H54 (cell line): Measurements from ENCODE around the gene ACTBL2.

ENCODE experiments used
- DNase-seq: peaks from one replicate; pipeline ENCODE4 v3.0.0; 2011; ENCODE audit warnings: low spot score, mixed read lengths; ENCODE audit not compliant: insufficient read length
- FAIRE-seq: peaks from 3 replicates; lab custom pipeline; 2011; peaks lifted over from hg19 to GRCh38; lab: Jason Lieb, UNC
- POLR2A ChIP-seq: IDR thresholded peaks from 2 replicates; pipeline ENCODE4 v1.6.1; 2011; ENCODE audit warnings: low read depth, mild to moderate bottlenecking, low read length

The ACTBL2 gene

DNA sequence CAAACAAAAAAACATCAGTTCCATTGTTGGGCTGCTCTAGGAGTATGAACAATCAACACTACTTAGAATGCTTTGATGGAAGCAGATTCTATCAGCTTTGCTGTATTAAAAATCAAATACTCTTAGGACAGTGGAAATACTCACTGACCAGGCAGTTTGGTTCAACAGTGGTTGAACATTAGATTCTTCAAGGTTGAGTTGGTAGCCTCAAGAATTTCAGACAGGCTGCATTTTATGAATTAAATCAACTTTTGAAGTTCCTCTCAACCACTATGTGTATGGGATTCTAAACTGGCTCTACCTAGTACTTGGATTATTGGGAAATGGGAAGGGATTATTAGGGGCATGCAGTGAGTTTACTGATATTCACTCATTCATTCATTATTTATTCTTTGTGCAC, 35.0 kb downstream of the ACTBL2 start:
- FAIRE-seq (no peak), DNase-seq (no peak)
- no peak for TF ChIP-seq POLR2A

DNA sequence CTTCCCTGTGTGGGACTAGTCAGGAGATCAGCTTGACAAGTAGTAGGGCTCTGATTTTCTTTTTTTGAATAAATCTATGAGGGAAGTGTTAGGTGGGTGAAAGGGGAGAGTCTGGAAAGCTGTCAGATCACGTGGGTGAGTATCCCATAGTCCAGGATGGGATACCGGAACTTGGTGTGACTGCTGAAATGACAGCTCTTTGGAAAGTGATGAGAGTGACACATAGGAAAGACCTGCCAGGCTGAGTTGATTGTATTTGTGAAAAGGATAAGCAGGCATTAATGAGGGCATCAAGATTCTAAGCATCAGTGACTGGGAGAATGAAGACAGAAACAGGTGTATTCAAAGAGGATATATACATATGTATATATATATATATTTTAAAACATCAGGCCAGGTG, 35.6 kb downstream of the ACTBL2 start:
- no peak for FAIRE-seq
- no peak for TF ChIP-seq POLR2A
- DNase-seq, result no peak

DNA sequence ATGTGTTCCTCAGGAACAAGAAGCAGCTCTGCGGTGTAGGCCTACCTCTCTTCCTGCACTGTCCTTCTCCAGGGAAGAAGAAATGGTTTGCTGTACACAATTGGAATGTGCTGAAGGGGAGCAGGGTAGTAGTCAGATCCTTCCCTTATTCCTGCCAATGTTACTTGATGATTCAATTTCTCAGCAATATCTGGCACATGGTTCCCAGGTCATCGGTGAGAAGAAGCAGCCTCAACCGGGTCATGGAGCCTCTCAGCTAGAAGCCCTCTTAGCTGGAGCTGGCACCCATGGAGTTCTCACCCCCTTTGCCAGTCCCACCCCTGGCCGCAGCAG, 36.9 kb downstream of the ACTBL2 start:
- FAIRE-seq, result no peak
- DNase-seq, result no peak
- TF ChIP-seq POLR2A, result no peak

DNA sequence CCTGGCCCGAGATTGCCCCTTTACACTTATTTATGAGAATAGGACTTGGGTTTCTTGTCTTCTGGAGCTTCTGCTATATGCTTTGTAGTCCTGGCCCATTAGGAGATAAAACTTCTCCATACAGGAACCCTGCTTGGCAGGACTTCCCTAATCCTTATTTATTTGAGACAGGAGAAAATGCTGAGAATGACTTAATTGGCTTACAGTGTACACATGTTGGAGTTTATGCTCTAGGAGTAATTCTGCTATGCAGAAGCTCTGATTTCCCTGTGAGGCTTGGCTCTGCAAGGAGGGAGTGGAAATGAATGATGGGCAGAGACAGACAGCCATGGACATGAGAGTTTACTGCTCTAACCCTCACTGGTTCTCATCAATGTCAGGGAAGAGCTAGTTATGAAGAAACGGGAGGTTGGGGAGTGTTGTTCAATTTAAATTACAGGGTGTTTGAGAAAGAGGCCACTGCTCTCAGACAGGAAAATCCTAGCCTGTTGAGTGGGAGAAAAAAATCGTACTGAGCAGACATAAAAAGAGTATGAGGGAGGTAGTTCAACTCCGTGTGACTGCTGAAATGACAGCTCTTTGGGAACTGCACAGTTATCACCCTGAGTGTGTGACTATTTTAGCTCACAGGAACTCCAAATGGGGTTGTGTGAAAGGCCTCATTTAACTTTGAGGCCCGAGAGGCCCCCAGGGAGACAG, 37.5 kb downstream of the ACTBL2 start:
- TF ChIP-seq POLR2A, result no peak
- no peak for FAIRE-seq
- DNase-seq, result no peak

DNA sequence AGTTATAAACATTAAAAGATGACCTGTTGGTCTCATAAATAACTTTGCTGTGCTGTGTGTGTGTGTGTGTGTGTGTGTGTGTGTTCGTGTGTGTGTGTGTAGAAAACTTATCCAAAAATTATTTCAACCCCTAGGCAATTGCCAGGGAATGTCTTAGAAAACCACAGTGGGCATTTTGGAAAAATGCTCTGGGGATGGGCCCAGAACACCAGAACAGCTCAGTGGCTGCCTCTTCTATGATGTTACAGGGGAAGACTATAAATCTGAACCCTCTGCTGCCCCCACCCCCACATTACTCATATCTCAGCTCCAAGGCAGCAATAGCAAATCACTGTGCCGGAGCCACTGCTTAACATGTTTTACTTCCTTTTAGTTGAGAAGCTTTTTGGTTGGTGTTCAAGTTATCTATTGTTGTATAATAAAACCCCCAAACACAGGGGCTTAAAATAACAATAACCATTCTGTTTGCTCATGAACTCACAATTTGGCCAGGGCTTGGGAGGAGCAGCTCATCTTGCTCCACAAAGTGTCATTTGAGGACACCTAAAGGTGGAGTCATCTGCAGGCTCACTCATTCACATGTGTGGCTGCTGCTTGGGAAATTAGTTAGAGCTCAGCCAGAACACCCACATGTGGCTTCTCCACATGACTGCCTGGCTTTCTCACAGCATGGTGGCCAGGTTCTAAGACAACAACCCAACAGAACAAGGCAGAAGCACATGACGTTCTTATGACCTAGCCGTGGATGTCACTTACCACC, 40.4 kb downstream of the ACTBL2 start:
- no peak for TF ChIP-seq POLR2A
- FAIRE-seq (no peak), DNase-seq (peak; percentile 9)

DNA sequence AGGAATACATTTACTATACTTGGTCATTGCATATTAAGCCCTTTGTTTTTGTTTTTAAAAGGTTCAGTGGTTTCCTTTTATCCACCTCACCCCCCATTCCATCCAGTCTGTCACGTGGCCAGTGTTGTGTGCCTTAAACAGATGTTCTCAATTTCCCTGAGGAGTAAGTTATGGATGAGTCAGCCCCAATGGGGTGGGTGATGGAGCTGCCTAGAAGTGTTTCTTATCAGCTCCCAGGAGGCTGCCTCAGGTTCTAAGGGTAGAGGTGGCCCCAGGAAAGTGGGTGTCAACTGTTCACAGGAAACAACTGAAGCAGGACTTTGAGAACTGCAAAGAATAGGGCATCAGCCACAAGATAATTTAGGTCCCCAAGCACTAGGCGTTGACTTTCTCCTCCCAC, 41.1 kb downstream of the ACTBL2 start:
- TF ChIP-seq POLR2A, result no peak
- peak; percentile 89 for FAIRE-seq
- peak; percentile 40 for DNase-seq

DNA sequence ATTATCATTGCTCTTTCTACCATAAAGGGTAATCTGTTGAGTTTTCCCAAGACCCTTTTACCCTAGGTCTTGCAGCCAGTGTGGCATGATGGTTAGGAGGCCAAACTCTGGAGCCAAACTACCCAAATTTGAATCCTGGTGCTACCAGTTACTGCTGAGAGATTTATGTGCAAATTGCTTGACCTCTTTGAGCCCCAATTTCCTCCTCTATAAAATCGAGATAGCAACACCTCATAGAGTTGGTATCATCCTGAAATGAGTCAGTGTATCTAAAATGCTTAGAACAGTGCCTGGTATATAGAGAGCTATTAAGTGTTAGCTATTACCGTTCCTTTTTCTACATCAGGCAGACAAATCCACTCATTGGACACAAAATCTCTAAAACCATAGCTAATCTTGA, 43.0 kb downstream of the ACTBL2 start:
- no peak for TF ChIP-seq POLR2A
- DNase-seq (no peak), FAIRE-seq (no peak)

DNA sequence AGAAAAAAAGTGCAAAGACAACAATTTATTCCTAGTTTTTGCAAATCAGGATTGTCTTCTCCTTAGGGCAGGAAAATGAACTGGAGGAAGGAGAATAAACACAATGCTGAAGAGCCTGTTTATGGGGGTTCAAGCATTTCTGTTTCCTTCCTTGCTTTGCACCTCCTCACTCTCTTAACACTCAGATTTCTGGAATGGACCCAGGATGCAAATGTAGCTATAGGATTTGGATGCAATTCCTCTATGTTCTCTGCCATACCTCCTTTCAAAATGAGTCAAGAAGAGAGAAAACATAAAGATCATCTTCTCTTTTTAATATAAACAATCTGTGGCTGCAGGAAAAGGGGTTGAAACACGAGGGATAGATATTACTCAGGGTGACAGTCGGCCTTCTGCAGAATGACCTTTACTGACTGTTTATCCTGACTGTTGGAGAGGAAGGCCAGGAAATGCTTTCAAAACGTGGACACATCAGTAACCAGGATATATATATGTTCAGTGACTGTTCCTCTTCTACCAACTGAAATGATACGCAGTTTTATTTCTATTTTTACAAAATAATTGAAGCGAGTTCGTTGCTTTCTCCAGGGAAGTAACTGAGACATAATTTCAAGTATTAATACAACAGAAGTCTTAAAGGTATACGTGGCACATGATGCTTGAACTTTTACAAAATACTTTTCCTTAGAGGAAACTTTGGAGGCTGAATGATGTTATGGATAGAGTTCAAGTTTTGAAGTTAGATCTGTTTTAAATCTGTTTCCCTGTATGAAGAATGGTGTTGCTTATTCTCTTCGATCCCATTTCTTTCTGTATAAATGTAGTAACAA, 44.4 kb downstream of the ACTBL2 start:
- DNase-seq (no peak), FAIRE-seq (no peak)
- TF ChIP-seq POLR2A, result no peak

DNA sequence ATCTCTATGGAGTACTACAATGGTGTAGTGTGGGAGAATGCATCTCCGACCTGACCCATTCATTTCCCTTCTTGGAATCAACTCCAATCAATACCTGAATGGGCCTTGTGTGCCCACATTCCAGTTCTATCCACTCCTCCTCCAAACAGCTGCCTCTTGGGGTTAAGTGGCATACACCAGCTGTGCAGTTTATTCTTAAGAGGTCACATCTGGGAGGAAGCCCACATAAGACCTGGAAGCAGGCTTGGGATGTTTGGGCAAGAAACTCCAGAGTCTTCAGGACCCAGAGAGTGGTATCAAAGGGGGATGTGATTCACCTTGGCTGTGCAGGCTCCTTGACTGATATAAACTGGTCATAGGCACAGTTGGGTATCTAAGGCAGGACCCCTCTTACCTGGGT, 46.0 kb downstream of the ACTBL2 start:
- TF ChIP-seq POLR2A, result no peak
- no peak for FAIRE-seq
- DNase-seq, result no peak

DNA sequence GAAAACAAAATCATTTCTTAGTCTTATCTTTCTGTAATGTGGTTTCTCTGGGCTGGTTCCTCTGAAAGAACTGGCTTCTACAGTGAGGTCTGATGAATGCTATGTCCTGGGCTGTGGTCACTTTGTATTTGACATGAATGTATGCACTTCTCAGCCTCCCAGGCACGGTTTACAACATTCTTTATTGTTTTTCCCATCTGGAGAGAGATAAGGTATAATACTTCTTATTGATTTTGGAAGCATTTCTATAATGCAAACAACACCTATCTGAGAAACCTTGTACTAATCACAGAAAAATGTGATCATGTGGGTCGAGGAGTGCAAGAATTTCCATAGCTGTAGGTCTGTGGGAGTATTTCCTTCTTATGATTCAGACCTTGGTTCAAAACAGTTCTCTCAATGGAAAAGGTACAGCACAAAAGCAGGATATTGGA, 46.9 kb downstream of the ACTBL2 start:
- FAIRE-seq (peak; percentile 95), DNase-seq (peak; percentile 34)
- no peak for TF ChIP-seq POLR2A

DNA sequence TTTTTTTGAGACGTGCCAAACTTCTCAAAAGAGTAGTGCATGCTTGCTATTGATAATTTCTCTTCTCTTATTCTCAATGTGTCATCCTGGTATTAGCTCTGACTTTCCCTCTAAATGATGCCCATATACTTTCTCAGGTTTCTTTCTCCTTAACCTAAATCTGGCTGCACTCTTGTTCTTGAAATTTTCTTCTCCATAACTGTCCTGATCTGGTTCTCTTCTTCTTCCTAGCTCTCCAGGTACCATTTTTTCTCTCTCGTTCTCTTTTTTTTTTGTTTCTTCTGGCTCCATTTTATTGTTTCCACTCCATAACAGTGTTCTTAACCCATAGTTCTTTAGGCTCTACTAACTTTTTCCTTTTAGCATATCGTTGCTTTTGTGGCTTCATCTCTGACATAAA, 47.9 kb downstream of the ACTBL2 start:
- no peak for TF ChIP-seq POLR2A
- no peak for DNase-seq
- FAIRE-seq, result no peak

DNA sequence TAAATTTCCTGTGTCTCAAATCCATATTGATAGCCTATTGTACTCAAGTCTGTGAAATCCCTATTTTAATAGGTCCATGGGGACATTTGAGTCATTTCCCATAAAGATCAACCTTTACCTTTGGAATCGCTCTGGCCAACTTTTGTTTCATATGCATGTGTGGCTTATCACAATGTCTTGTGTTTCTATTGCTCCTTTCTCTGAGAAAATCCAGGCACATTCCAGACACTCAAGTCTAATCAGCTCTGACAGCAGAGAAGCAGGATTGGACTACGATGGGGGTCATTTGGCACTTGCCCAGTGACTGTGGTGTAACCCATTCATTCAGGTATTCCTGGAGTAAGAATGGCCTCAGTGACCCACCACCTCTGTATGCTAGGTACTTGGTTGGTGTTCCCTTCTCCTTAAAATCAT, 48.4 kb downstream of the ACTBL2 start:
- no peak for DNase-seq
- FAIRE-seq, result no peak
- TF ChIP-seq POLR2A, result no peak

DNA sequence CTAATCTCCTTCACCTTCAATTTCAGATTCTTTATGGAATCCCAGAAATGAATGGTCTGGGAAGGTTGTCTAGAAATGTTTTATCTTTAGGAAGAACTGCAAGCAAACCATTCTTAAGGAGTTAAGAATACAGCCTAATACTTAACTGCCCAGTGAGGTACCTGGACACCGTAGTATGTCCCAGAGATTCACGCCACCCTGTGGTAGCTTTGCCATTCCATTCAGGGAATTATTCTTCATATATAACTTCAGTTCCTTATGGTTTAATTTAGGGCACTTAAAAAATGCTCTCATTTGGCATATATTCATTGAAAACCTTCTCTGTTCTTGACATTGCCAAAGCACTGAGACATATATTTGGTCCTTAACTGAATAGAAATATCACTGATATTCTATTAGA, 49.7 kb downstream of the ACTBL2 start:
- DNase-seq (no peak), FAIRE-seq (no peak)
- TF ChIP-seq POLR2A, result no peak

DNA sequence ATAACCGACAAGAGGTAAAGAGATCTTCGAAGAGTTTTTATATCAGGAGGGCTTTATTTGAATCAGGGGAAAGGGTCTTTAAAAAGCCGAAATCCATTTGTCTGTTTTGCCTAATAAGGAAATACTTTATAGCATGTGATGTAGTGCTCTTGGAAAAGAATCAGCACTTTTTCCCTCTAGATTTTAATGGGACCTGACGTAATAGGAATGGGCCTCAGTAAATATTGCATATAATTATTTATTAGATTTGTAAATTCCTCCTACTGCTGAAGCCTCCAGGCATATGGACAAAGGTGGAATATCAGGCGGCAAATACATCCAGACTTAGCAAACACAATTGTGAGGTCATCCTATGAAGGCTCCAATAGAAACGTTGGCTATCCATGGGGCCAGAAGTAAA, 50.9 kb downstream of the ACTBL2 start:
- TF ChIP-seq POLR2A, result no peak
- no peak for DNase-seq
- FAIRE-seq, result no peak
